Nucleus accumbens (tissue), 56 donors: ENCODE data around the gene SRSF3.
A peak's percentile ranks its signal among the peaks of the same experiment; 100 is the strongest.
"Not testable (repeated sequence)": the region's sequence is repeated elsewhere in the genome, so short reads cannot be mapped to it uniquely, and the experiment has no call there.

Experiments
- DNase-seq, 56 donors: peaks; one replicate each; lab custom pipeline; 2025; lab: John Stamatoyannopoulos, UW

Gene SRSF3

GRCh38 chr6:36601818-36602217 lies 7.7 kb downstream of the SRSF3 start:
- not testable (repeated sequence) for DNase-seq

- DNase-seq = no peak
Measured at GRCh38 chr6:36603222-36604089, 9.3 kb downstream of the SRSF3 start.

GRCh38 chr6:36604090-36605060 lies 10.2 kb downstream of the SRSF3 start:
- DNase-seq = no peak

GRCh38 chr6:36605143-36605542 lies 11.0 kb downstream of the SRSF3 start:
- no peak for DNase-seq

- DNase-seq = no peak
Measured at GRCh38 chr6:36605560-36606391, 11.6 kb downstream of the SRSF3 start.

GRCh38 chr6:36607305-36607682 lies 13.1 kb downstream of the SRSF3 start:
- not testable (repeated sequence) for DNase-seq

GRCh38 chr6:36607683-36608386 lies 13.7 kb downstream of the SRSF3 start:
- DNase-seq = no peak

GRCh38 chr6:36608788-36609563 lies 14.8 kb downstream of the SRSF3 start:
- DNase-seq = no peak

- DNase-seq = no peak
Measured at GRCh38 chr6:36609582-36609981, 15.4 kb downstream of the SRSF3 start.

GRCh38 chr6:36610041-36610955 lies 16.1 kb downstream of the SRSF3 start:
- no peak for DNase-seq

GRCh38 chr6:36610956-36611336 lies 16.8 kb downstream of the SRSF3 start:
- no peak for DNase-seq

GRCh38 chr6:36611679-36612078 lies 17.5 kb downstream of the SRSF3 start:
- DNase-seq = not testable (repeated sequence)

GRCh38 chr6:36612101-36612625 lies 18.0 kb downstream of the SRSF3 start:
- DNase-seq = no peak

GRCh38 chr6:36613200-36613995 lies 19.2 kb downstream of the SRSF3 start:
- DNase-seq = no peak

- peak in 6 of 56 donors; percentile 7 to 20 (median 14) for DNase-seq
Measured at GRCh38 chr6:36615018-36615761, 21.0 kb downstream of the SRSF3 start.

GRCh38 chr6:36616893-36617521 lies 22.8 kb downstream of the SRSF3 start:
- peak in 1 of 56 donors; percentile 26 for DNase-seq
